SK-N-SH treated with all-trans-retinoic acid at 6 μM for 48 hours (cell line): ENCODE data around the gene CDKL5.

Experiments
- ATAC-seq: fragments of 200-7000 bp; cut with Tn5 transposase; 3 replicates; pipeline ENCODE4 v1.9.1; 2020; ENCODE audit warnings: mild to moderate bottlenecking, moderate library complexity
- ARNTL ChIP-seq: fragments of 450-650 bp; formaldehyde crosslinking; IDR thresholded peaks from 2 replicates; pipeline ENCODE4 v1.5.0; 2020; ENCODE audit warnings: low read depth, mild to moderate bottlenecking, moderate library complexity, borderline replicate concordance
- CSDC2 ChIP-seq: fragments of 250-450 bp; sonication (Bioruptor Pico); IDR thresholded peaks from 2 replicates; pipeline ENCODE4 v1.5.0; 2020; ENCODE audit warnings: mild to moderate bottlenecking, moderate library complexity
- ESRRG ChIP-seq: fragments of 250-450 bp; sonication (Bioruptor Pico); IDR thresholded peaks from 2 replicates; pipeline ENCODE4 v1.6.1; 2021; ENCODE audit warnings: mild to moderate bottlenecking
- ISL1 ChIP-seq: fragments of 250-450 bp; sonication (Bioruptor Pico); IDR thresholded peaks from 2 replicates; pipeline ENCODE4 v2.1.2; 2022; ENCODE audit warnings: mild to moderate bottlenecking, moderate library complexity
- OSR1 ChIP-seq: fragments of 250-450 bp; sonication (Bioruptor Pico); IDR thresholded peaks from 2 replicates; pipeline ENCODE4 v1.8.0; 2022; ENCODE audit warnings: moderate library complexity, mild to moderate bottlenecking, inconsistent platforms
- PPARA ChIP-seq: fragments of 250-450 bp; sonication (Bioruptor Pico); IDR thresholded peaks from 2 replicates; pipeline ENCODE4 v1.5.0; 2020; ENCODE audit warnings: mild to moderate bottlenecking, borderline replicate concordance
- RARB ChIP-seq: fragments of 250-450 bp; sonication (Bioruptor Pico); IDR thresholded peaks from 2 replicates; pipeline ENCODE4 v1.8.0; 2021; ENCODE audit warnings: mild to moderate bottlenecking, moderate library complexity
- SNAI2 ChIP-seq: fragments of 250-450 bp; sonication (Bioruptor Pico); IDR thresholded peaks from 2 replicates; pipeline ENCODE4 v1.5.0; 2020; ENCODE audit warnings: mild to moderate bottlenecking, moderate library complexity
- TCF4 ChIP-seq: fragments of 250-450 bp; sonication (Bioruptor Pico); IDR thresholded peaks from 2 replicates; pipeline ENCODE4 v1.8.0; 2021; ENCODE audit warnings: mild to moderate bottlenecking, moderate library complexity, borderline replicate concordance
- TOX ChIP-seq: fragments of 250-450 bp; sonication (Bioruptor Pico); IDR thresholded peaks from 2 replicates; pipeline ENCODE4 v1.8.0; 2021; ENCODE audit warnings: mild to moderate bottlenecking, moderate library complexity, borderline replicate concordance
- ZC3H10 ChIP-seq: fragments of 250-450 bp; sonication (Bioruptor Pico); IDR thresholded peaks from 2 replicates; pipeline ENCODE4 v1.5.1; 2021; ENCODE audit warnings: mild to moderate bottlenecking, moderate library complexity
- ZFP3 ChIP-seq: fragments of 250-450 bp; sonication (Bioruptor Pico); IDR thresholded peaks from 2 replicates; pipeline ENCODE4 v1.5.0; 2020; ENCODE audit warnings: mild to moderate bottlenecking, moderate library complexity
- ZFP30 ChIP-seq: fragments of 450-650 bp; formaldehyde crosslinking; IDR thresholded peaks from 2 replicates; pipeline ENCODE4 v1.5.0; 2022; ENCODE audit warnings: mild to moderate bottlenecking, moderate library complexity
- ZNF565 ChIP-seq: fragments of 450-650 bp; formaldehyde crosslinking; conservative IDR thresholded peaks from 2 replicates; pipeline ENCODE4 v1.5.0; 2020; ENCODE audit warnings: low read depth, mild to moderate bottlenecking, moderate library complexity
- ZNF70 ChIP-seq: fragments of 450-650 bp; formaldehyde crosslinking; IDR thresholded peaks from 2 replicates; pipeline ENCODE4 v1.5.0; 2020; ENCODE audit warnings: mild to moderate bottlenecking, moderate library complexity
- ZNF8 ChIP-seq: fragments of 450-650 bp; formaldehyde crosslinking; IDR thresholded peaks from 2 replicates; pipeline ENCODE4 v1.5.0; 2020; ENCODE audit warnings: mild to moderate bottlenecking, moderate library complexity
- TF ChIP-seq, protein P1 (sequence below): fragments of 250-450 bp; sonication (Bioruptor Pico); IDR thresholded peaks from 2 replicates; pipeline ENCODE4 v1.8.0; 2021; ENCODE audit warnings: low read depth, mild to moderate bottlenecking, moderate library complexity, borderline replicate concordance
- TF ChIP-seq, protein P2 (sequence below): fragments of 250-450 bp; sonication (Bioruptor Pico); IDR thresholded peaks from 2 replicates; pipeline ENCODE4 v1.8.0; 2020; ENCODE audit warnings: mild to moderate bottlenecking, moderate library complexity, borderline replicate concordance
- TF ChIP-seq, protein P3 (sequence below): fragments of 250-450 bp; sonication (Bioruptor Pico); IDR thresholded peaks from 2 replicates; pipeline ENCODE4 v1.5.1; 2020; ENCODE audit warnings: low read depth, mild to moderate bottlenecking, moderate library complexity
- TF ChIP-seq, protein P4 (sequence below): fragments of 250-450 bp; sonication (Bioruptor Pico); IDR thresholded peaks from 2 replicates; pipeline ENCODE4 v1.5.1; 2021; ENCODE audit warnings: mild to moderate bottlenecking, moderate library complexity

Gene CDKL5

DNA sequence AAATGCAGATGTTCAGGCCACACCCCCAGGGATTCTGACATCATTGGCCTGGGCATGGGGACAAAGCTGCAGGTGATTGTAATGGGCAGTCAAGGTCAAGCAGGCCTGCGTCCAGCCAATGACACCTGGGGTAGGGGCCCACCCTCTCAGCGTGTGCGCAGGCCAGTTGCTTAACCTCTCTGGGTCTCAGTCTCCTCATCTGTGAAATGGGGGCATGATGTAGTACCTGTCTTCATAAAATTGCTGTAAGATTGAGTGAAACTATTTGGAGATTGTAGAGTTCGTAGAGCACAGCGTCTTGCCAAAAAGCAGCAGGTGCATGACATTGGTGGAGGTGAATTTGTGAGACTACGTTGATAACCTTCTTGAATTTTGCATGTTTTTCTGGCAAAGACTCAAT lies 225.3 kb downstream of the CDKL5 start:
- TF ChIP-seq, protein P1, sequence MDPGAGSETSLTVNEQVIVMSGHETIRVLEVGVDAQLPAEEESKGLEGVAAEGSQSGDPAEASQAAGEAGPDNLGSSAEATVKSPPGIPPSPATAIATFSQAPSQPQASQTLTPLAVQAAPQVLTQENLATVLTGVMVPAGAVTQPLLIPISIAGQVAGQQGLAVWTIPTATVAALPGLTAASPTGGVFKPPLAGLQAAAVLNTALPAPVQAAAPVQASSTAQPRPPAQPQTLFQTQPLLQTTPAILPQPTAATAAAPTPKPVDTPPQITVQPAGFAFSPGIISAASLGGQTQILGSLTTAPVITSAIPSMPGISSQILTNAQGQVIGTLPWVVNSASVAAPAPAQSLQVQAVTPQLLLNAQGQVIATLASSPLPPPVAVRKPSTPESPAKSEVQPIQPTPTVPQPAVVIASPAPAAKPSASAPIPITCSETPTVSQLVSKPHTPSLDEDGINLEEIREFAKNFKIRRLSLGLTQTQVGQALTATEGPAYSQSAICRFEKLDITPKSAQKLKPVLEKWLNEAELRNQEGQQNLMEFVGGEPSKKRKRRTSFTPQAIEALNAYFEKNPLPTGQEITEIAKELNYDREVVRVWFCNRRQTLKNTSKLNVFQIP (CRISPR knock-in tag): no peak
- TF ChIP-seq ISL1 (CRISPR knock-in tag) (no peak), ZNF8 (CRISPR knock-in tag) (no peak), ZC3H10 (CRISPR knock-in tag) (no peak), PPARA (CRISPR knock-in tag) (no peak), CSDC2 (no peak), TOX (no peak), ZFP3 (CRISPR knock-in tag) (no peak), ZNF70 (no peak), ZNF565 (no peak)
- TF ChIP-seq, protein P2, sequence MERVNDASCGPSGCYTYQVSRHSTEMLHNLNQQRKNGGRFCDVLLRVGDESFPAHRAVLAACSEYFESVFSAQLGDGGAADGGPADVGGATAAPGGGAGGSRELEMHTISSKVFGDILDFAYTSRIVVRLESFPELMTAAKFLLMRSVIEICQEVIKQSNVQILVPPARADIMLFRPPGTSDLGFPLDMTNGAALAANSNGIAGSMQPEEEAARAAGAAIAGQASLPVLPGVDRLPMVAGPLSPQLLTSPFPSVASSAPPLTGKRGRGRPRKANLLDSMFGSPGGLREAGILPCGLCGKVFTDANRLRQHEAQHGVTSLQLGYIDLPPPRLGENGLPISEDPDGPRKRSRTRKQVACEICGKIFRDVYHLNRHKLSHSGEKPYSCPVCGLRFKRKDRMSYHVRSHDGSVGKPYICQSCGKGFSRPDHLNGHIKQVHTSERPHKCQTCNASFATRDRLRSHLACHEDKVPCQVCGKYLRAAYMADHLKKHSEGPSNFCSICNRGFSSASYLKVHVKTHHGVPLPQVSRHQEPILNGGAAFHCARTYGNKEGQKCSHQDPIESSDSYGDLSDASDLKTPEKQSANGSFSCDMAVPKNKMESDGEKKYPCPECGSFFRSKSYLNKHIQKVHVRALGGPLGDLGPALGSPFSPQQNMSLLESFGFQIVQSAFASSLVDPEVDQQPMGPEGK (CRISPR knock-in tag): no peak
- TF ChIP-seq, protein P3, sequence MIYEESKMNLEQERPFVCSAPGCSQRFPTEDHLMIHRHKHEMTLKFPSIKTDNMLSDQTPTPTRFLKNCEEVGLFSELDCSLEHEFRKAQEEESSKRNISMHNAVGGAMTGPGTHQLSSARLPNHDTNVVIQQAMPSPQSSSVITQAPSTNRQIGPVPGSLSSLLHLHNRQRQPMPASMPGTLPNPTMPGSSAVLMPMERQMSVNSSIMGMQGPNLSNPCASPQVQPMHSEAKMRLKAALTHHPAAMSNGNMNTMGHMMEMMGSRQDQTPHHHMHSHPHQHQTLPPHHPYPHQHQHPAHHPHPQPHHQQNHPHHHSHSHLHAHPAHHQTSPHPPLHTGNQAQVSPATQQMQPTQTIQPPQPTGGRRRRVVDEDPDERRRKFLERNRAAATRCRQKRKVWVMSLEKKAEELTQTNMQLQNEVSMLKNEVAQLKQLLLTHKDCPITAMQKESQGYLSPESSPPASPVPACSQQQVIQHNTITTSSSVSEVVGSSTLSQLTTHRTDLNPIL (CRISPR knock-in tag): no peak
- no peak for ATAC-seq

DNA sequence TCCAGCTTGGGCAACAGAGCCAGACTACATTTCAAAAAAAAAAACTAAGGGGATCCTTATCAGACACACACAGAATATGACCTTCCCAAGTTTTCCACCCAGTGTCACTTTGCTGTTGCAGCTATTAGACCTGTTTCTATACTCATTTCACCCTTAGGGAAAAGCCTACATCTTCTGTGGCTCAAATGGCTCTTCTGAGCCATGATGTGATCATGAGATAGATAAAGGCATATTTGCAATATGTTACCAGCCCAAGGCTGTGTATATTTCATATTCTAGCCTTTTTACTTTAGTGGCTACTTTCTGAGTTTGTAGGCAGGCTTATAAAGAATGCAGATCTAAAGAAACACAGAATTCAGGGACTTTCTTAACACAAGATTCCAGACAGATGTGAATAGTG lies 227.2 kb downstream of the CDKL5 start:
- TF ChIP-seq ARNTL (CRISPR knock-in tag) (no peak), ZC3H10 (CRISPR knock-in tag) (no peak), ISL1 (CRISPR knock-in tag) (no peak), ZNF565 (no peak), ZFP3 (CRISPR knock-in tag) (no peak)
- TF ChIP-seq, protein P3 (CRISPR knock-in tag): no peak
- TF ChIP-seq, protein P4, sequence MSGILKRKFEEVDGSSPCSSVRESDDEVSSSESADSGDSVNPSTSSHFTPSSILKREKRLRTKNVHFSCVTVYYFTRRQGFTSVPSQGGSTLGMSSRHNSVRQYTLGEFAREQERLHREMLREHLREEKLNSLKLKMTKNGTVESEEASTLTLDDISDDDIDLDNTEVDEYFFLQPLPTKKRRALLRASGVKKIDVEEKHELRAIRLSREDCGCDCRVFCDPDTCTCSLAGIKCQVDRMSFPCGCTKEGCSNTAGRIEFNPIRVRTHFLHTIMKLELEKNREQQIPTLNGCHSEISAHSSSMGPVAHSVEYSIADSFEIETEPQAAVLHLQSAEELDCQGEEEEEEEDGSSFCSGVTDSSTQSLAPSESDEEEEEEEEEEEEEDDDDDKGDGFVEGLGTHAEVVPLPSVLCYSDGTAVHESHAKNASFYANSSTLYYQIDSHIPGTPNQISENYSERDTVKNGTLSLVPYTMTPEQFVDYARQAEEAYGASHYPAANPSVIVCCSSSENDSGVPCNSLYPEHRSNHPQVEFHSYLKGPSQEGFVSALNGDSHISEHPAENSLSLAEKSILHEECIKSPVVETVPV: no peak
- TF ChIP-seq, all 23 proteins: peak for 0
- ATAC-seq: no peak

DNA sequence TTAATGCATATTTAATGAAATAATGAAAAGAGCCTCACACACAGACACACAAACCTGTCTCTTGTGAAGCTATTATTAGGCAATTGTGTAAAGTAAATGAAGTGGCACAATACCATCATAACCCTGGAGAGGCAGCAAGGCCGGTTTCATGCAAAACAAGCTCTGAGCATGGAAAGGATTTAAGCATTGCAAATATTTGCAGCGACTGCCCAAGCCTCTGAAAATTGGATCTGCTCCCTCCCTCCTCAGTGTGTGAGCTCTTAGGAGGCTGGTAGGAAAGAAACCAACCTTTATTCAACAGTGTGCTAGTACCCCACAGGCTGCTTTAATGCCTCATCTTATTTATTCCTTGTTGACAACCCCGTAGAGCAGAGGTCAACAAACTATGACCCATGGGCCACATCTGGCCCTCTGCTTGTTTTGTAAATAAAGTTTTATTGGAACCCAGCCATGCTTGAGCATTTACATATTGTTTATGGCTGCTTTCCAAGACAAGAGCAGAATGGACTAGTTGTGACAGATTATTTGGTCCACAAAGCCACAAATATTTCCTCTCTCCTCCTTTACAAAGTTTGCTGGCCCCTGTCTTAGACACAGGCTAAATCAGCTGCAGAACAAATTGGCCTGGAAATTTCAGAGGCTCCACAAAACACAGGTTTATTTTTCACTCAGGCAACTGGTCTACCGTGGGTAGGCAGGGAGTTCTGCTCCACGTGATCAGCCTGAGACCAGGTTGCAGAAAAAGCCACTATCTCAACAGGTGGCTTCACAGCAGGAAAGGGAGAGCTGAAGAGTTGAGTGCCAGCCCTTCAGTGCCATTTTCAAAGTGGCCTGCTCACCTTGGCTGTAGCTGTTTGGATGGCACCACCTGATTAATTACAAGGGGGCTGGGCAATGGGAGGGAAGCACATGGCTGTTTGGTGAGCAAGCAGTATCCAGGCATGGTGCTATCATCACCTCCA lies 229.7 kb downstream of the CDKL5 start:
- no peak for ATAC-seq
- TF ChIP-seq ZNF70 (no peak), ESRRG (CRISPR knock-in tag) (no peak), SNAI2 (CRISPR knock-in tag) (no peak), ZFP30 (no peak), RARB (no peak)
- TF ChIP-seq, protein P3 (CRISPR knock-in tag): no peak
- TF ChIP-seq, all 23 proteins: peak for 0

DNA sequence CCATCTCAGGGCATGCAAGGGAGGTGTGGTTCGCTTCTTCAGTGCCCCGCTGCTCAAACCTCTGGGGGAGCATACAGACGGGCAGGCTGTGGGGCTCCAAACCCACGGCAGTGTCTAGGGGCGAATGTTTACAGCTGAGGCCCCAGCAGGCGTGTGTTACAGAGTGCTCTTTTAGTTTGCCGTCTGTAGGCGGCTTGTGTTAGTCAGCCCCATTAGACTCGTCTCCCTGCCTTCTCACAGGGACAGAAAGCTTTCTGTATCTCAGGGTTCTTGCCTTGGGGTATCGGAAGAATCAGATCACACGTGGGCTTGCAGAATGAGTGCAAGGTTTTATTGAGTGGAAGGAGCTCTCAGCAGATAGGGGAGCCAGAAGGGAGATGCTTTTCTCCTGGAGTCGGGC lies 235.9 kb downstream of the CDKL5 start:
- no peak for ATAC-seq
- TF ChIP-seq, protein P1 (CRISPR knock-in tag): no peak
- TF ChIP-seq ZFP30: no peak
- TF ChIP-seq, protein P2 (CRISPR knock-in tag): no peak
- TF ChIP-seq RARB: no peak
- TF ChIP-seq ZC3H10 (CRISPR knock-in tag): no peak
- TF ChIP-seq ZFP3 (CRISPR knock-in tag): no peak
- TF ChIP-seq TCF4 (CRISPR knock-in tag): no peak
- no peak for TF ChIP-seq ARNTL (CRISPR knock-in tag)
- no peak for TF ChIP-seq OSR1
- TF ChIP-seq, protein P3 (CRISPR knock-in tag): no peak
- TF ChIP-seq ISL1 (CRISPR knock-in tag): no peak
